Nephron (organoid): ENCODE measurements around the gene AGAP3.
A peak's percentile ranks its signal among the peaks of the same experiment; 100 is the strongest.

Experiments used
- H3K27ac Mint-ChIP-seq, 3 experiments: 2 replicates each; pipeline ENCODE4 v1.8.0; 2020; ENCODE audit warnings: mixed read lengths in 3 of 3, mild to moderate bottlenecking in 2 of 3, moderate library complexity in 1 of 3
- H3K27me3 Mint-ChIP-seq: 2 replicates; pipeline ENCODE4 v1.8.0; 2021; ENCODE audit warnings: low read depth, mild to moderate bottlenecking, moderate library complexity, mixed read lengths
- H3K36me3 Mint-ChIP-seq: 2 replicates; pipeline ENCODE4 v1.8.0; 2020; ENCODE audit warnings: low read depth, mixed read lengths
- H3K4me1 Mint-ChIP-seq: 2 replicates; pipeline ENCODE4 v1.8.0; 2020; ENCODE audit warnings: mixed read lengths
- H3K4me3 Mint-ChIP-seq, 3 experiments: 2 replicates each; pipeline ENCODE4 v1.8.0; 2020; ENCODE audit warnings: mild to moderate bottlenecking in 3 of 3, mixed read lengths in 3 of 3, moderate library complexity in 2 of 3
- H3K9me3 Mint-ChIP-seq: 2 replicates; pipeline ENCODE4 v1.8.0; 2020; ENCODE audit warnings: mixed read lengths
- CTCF ChIP-seq, 3 experiments: fragments of 200-600 bp; sonication (generic); IDR thresholded peaks; one replicate each; pipeline ENCODE4 v1.5.0; 2021; ENCODE audit warnings: antibody characterized with exemption in 3 of 3; ENCODE audit not compliant: unreplicated experiment in 3 of 3

AGAP3 gene

GRCh38 chr7:151172273-151173141 is 86.2 kb downstream of the AGAP3 start:
- Mint-ChIP-seq H3K4me3 (peak overlapping the region in 1 of 3 experiments; percentile 37), H3K36me3 (no peaks in the 10 kb centered on the region), H3K9me3 (peaks cover 8% of the 10 kb centered on the region), H3K4me1 (peaks cover 6% of the 10 kb centered on the region), H3K27me3 (peaks cover 86% of the 10 kb centered on the region), H3K27ac (no peak overlapping the region)
- peak; percentile 100 for TF ChIP-seq CTCF (IDR thresholded peaks at IDR 0.05; ENCODE audit: unreplicated experiment in 3 of 3)

GRCh38 chr7:151173386-151174245 is 87.3 kb downstream of the AGAP3 start:
- no peak overlapping the region for H3K4me3 Mint-ChIP-seq
- no peak for TF ChIP-seq CTCF (IDR thresholded peaks at IDR 0.05; ENCODE audit: unreplicated experiment in 3 of 3)
- peaks cover 2% of the 10 kb centered on the region for H3K4me1 Mint-ChIP-seq
- H3K27ac Mint-ChIP-seq: no peak overlapping the region
- H3K9me3 Mint-ChIP-seq: peaks cover 8% of the 10 kb centered on the region
- peaks cover 84% of the 10 kb centered on the region for H3K27me3 Mint-ChIP-seq
- H3K36me3 Mint-ChIP-seq: no peaks in the 10 kb centered on the region

GRCh38 chr7:151174246-151175046 is 88.2 kb downstream of the AGAP3 start:
- Mint-ChIP-seq H3K4me3 (no peak overlapping the region), H3K27ac (no peak overlapping the region), H3K36me3 (no peaks in the 10 kb centered on the region), H3K9me3 (peaks cover 8% of the 10 kb centered on the region), H3K27me3 (peaks cover 84% of the 10 kb centered on the region), H3K4me1 (no peaks in the 10 kb centered on the region)
- no peak for TF ChIP-seq CTCF (IDR thresholded peaks at IDR 0.05; ENCODE audit: unreplicated experiment in 3 of 3)

GRCh38 chr7:151175047-151175792 is 88.9 kb downstream of the AGAP3 start:
- Mint-ChIP-seq H3K27ac (no peak overlapping the region), H3K4me1 (no peaks in the 10 kb centered on the region)

More at GRCh38 chr7:151175047-151175792, 88.9 kb downstream of the AGAP3 start:
- Mint-ChIP-seq H3K9me3 (peaks cover 8% of the 10 kb centered on the region), H3K27me3 (peaks cover 84% of the 10 kb centered on the region), H3K36me3 (no peaks in the 10 kb centered on the region), H3K4me3 (no peak overlapping the region)
- no peak for TF ChIP-seq CTCF (IDR thresholded peaks at IDR 0.05; ENCODE audit: unreplicated experiment in 3 of 3)
